Astrocyte (in vitro differentiated cells and primary cell): ENCODE data around the gene POLR1D. TPM values are rescaled to one million over a fixed set of nuclear protein-coding genes. Genes with fewer than 3 reads are reported as not detected.

Experiments
- DNase-seq: peaks from one replicate; pipeline ENCODE4 v3.0.0-alpha.2; 2010; ENCODE audit warnings: low read depth
- FAIRE-seq: peaks from 2 replicates; lab custom pipeline; 2011; peaks lifted over from hg19 to GRCh38; lab: Jason Lieb, UNC
- H2AFZ ChIP-seq: 2 replicates; pipeline ENCODE4 v1.6.0; 2012; ENCODE audit warnings: low read depth, low read length, inconsistent platforms
- H3K27ac ChIP-seq: 2 replicates; pipeline ENCODE4 v1.5.1; 2011; ENCODE audit warnings: low read depth, low read length, inconsistent platforms
- H3K27me3 ChIP-seq: 2 replicates; pipeline ENCODE4 v1.6.0; 2011; ENCODE audit warnings: low read length, inconsistent platforms; ENCODE audit not compliant: insufficient read depth
- H3K36me3 ChIP-seq: 2 replicates; pipeline ENCODE4 v1.5.1; 2011; ENCODE audit warnings: low read length, inconsistent platforms; ENCODE audit not compliant: insufficient read depth
- H3K4me1 ChIP-seq: 2 replicates; pipeline ENCODE4 v1.5.1; 2011; ENCODE audit warnings: low read length, inconsistent platforms; ENCODE audit not compliant: insufficient read depth
- H3K4me2 ChIP-seq: 2 replicates; pipeline ENCODE4 v1.6.0; 2012; ENCODE audit warnings: low read length, inconsistent platforms
- H3K4me3 ChIP-seq: 2 replicates; pipeline ENCODE4 v1.5.1; 2011; ENCODE audit warnings: low read depth, mild to moderate bottlenecking, low read length, inconsistent platforms; ENCODE audit not compliant: insufficient read depth
- H3K79me2 ChIP-seq: 2 replicates; pipeline ENCODE4 v1.6.0; 2012; ENCODE audit warnings: mild to moderate bottlenecking, low read length, inconsistent platforms; ENCODE audit not compliant: insufficient read depth
- H3K9ac ChIP-seq: 2 replicates; pipeline ENCODE4 v1.6.0; 2012; ENCODE audit warnings: mild to moderate bottlenecking, low read length, inconsistent platforms
- H3K9me3 ChIP-seq: 2 replicates; pipeline ENCODE4 v1.5.1; 2012; ENCODE audit warnings: low read depth, mild to moderate bottlenecking, low read length, inconsistent platforms; ENCODE audit not compliant: insufficient read depth
- H4K20me1 ChIP-seq: 2 replicates; pipeline ENCODE4 v1.6.0; 2012; ENCODE audit warnings: low read length, inconsistent platforms; ENCODE audit not compliant: insufficient read depth
- H3K27ac Mint-ChIP-seq: one replicate; pipeline ENCODE4 v1.8.0; 2021; ENCODE audit warnings: mild to moderate bottlenecking, mixed read lengths; ENCODE audit not compliant: unreplicated experiment
- H3K27me3 Mint-ChIP-seq: one replicate; pipeline ENCODE4 v1.8.0; 2021; ENCODE audit warnings: low read depth, mixed read lengths; ENCODE audit not compliant: unreplicated experiment
- H3K36me3 Mint-ChIP-seq: one replicate; pipeline ENCODE4 v1.8.0; 2021; ENCODE audit warnings: low read depth, mixed read lengths; ENCODE audit not compliant: unreplicated experiment
- H3K4me1 Mint-ChIP-seq: one replicate; pipeline ENCODE4 v1.8.0; 2021; ENCODE audit warnings: low read depth, mixed read lengths; ENCODE audit not compliant: unreplicated experiment
- H3K4me3 Mint-ChIP-seq: one replicate; pipeline ENCODE4 v1.8.0; 2021; ENCODE audit warnings: mild to moderate bottlenecking, moderate library complexity, mixed read lengths; ENCODE audit not compliant: unreplicated experiment
- H3K9me3 Mint-ChIP-seq: one replicate; pipeline ENCODE4 v1.8.0; 2021; ENCODE audit warnings: mild to moderate bottlenecking, mixed read lengths; ENCODE audit not compliant: unreplicated experiment
- EZH2 ChIP-seq: IDR thresholded peaks from 2 replicates; pipeline ENCODE4 v1.6.1; 2012; ENCODE audit warnings: mild to moderate bottlenecking, low read length, inconsistent platforms; ENCODE audit not compliant: insufficient read depth
- total RNA-seq: library from RNA; stranded (reverse); gene quantifications from 2 replicates; pipeline ENCODE4 v1.2.1, GENCODE V29; 2021
- TF ChIP-seq, protein P1 (sequence below): IDR thresholded peaks from 2 replicates; pipeline ENCODE4 v1.5.1; 2011; ENCODE audit warnings: low read depth, mild to moderate bottlenecking, inconsistent platforms, low read length, moderate library complexity; ENCODE audit not compliant: insufficient read depth

Gene POLR1D
- total RNA-seq, 1 donor from 2014 or later = 118 TPM

DNA sequence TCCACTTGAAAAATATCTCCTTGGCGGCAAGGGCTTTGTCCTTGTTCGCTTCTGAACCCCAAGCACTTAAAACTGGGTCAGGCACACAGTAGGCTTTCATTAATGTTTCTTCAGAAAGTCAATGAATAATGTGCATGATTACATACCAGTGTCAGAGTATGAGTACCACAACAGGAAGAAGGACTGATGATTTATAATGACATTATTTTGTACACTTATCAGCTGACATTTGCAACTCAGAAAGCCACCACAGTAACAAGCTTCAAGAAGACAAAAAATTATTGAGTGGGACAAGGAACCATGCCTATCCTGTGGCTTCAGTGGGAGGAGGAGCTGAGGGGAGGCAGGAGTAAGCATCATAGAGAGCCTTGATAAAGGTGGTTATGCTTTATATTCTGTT lies 10.0 kb downstream of the POLR1D start:
- Histone ChIP-seq H3K4me2 (no peak overlapping the region), H3K4me1 (no peaks in the 10 kb centered on the region), H3K79me2 (peaks cover 49% of the 10 kb centered on the region), H3K4me3 (no peak overlapping the region), H2AFZ (no peak overlapping the region), H3K9me3 (no peaks in the 10 kb centered on the region), H4K20me1 (peaks cover 60% of the 10 kb centered on the region), H3K9ac (no peak overlapping the region), H3K27ac (no peak overlapping the region), H3K36me3 (peaks cover 3% of the 10 kb centered on the region), H3K27me3 (no peaks in the 10 kb centered on the region)
- H3K36me3 Mint-ChIP-seq = peaks cover 18% of the 10 kb centered on the region
- no peak overlapping the region for H3K27ac Mint-ChIP-seq
- no peaks in the 10 kb centered on the region for H3K27me3 Mint-ChIP-seq
- H3K4me3 Mint-ChIP-seq = no peak overlapping the region
- H3K4me1 Mint-ChIP-seq = peaks cover 11% of the 10 kb centered on the region
- TF ChIP-seq, protein P1, sequence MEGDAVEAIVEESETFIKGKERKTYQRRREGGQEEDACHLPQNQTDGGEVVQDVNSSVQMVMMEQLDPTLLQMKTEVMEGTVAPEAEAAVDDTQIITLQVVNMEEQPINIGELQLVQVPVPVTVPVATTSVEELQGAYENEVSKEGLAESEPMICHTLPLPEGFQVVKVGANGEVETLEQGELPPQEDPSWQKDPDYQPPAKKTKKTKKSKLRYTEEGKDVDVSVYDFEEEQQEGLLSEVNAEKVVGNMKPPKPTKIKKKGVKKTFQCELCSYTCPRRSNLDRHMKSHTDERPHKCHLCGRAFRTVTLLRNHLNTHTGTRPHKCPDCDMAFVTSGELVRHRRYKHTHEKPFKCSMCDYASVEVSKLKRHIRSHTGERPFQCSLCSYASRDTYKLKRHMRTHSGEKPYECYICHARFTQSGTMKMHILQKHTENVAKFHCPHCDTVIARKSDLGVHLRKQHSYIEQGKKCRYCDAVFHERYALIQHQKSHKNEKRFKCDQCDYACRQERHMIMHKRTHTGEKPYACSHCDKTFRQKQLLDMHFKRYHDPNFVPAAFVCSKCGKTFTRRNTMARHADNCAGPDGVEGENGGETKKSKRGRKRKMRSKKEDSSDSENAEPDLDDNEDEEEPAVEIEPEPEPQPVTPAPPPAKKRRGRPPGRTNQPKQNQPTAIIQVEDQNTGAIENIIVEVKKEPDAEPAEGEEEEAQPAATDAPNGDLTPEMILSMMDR = no peak
- no peak for TF ChIP-seq EZH2
- H3K9me3 Mint-ChIP-seq = no peaks in the 10 kb centered on the region
- DNase-seq = no peak
- no peak for FAIRE-seq

DNA sequence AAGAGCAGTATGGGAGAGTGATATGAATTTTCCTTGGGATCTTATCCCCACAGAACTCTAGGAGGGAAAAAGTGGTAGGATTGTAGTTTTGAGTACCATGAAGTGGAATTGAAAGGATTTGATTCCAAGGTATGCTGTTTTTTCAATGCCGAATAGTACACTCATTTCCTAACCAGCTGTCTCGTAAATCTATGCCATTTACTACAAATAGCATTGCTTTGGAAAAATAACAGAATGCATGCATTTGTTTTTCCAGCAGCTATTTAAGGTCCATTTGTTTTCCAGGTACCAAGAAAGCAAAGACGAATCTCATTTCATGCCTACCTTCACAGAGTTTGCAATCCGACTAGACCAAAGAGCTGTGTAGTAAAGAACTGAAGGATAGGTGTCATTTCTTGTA lies 10.5 kb downstream of the POLR1D start:
- peaks cover 15% of the 10 kb centered on the region for H3K36me3 Mint-ChIP-seq
- H4K20me1 ChIP-seq = peaks cover 66% of the 10 kb centered on the region
- no peaks in the 10 kb centered on the region for H3K9me3 Mint-ChIP-seq
- DNase-seq = no peak
- no peaks in the 10 kb centered on the region for H3K9me3 ChIP-seq
- H3K27me3 Mint-ChIP-seq = no peaks in the 10 kb centered on the region
- no peak overlapping the region for H2AFZ ChIP-seq
- peaks cover 8% of the 10 kb centered on the region for H3K4me1 Mint-ChIP-seq
- H3K9ac ChIP-seq = no peak overlapping the region
- H3K27ac ChIP-seq = no peak overlapping the region
- FAIRE-seq = no peak
- H3K4me3 ChIP-seq = no peak overlapping the region
- peaks cover 3% of the 10 kb centered on the region for H3K36me3 ChIP-seq
- H3K4me2 ChIP-seq = no peak overlapping the region
- H3K4me3 Mint-ChIP-seq = no peak overlapping the region
- no peaks in the 10 kb centered on the region for H3K27me3 ChIP-seq
- TF ChIP-seq, protein P1 = no peak
- no peak for TF ChIP-seq EZH2
- no peaks in the 10 kb centered on the region for H3K4me1 ChIP-seq
- H3K27ac Mint-ChIP-seq = no peak overlapping the region
- H3K79me2 ChIP-seq = peaks cover 52% of the 10 kb centered on the region

DNA sequence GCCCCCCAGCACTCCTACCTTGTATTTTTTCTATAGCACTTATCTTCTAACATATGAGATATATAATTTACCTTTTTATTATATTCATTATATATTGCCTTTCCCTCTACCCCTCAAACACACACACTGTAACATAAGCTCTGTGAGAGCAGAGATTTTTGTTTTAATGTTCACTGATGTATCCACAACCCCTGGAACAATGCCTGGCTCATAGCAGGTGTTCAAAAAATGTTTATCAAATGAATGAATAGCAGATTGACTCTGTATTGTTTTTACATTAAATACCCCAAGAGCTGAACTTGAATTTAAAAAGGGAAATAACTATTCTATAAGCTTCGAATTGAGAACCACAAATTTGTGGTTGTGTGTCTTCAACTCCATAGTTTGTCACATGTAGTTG lies 11.0 kb downstream of the POLR1D start:
- H3K9ac ChIP-seq = no peak overlapping the region
- TF ChIP-seq EZH2 = no peak
- TF ChIP-seq, protein P1 = no peak
- H4K20me1 ChIP-seq = peaks cover 67% of the 10 kb centered on the region
- no peak overlapping the region for H3K4me3 Mint-ChIP-seq
- H3K27me3 Mint-ChIP-seq = no peaks in the 10 kb centered on the region
- peaks cover 53% of the 10 kb centered on the region for H3K79me2 ChIP-seq
- no peaks in the 10 kb centered on the region for H3K27me3 ChIP-seq
- no peaks in the 10 kb centered on the region for H3K9me3 ChIP-seq
- H3K36me3 Mint-ChIP-seq = peaks cover 14% of the 10 kb centered on the region
- DNase-seq = no peak
- H3K4me3 ChIP-seq = no peak overlapping the region
- H3K27ac ChIP-seq = no peak overlapping the region
- H3K9me3 Mint-ChIP-seq = no peaks in the 10 kb centered on the region
- H2AFZ ChIP-seq = no peak overlapping the region
- peaks cover 8% of the 10 kb centered on the region for H3K4me1 Mint-ChIP-seq
- H3K4me1 ChIP-seq = no peaks in the 10 kb centered on the region
- H3K27ac Mint-ChIP-seq = no peak overlapping the region
- H3K36me3 ChIP-seq = peaks cover 3% of the 10 kb centered on the region
- FAIRE-seq = no peak
- no peak overlapping the region for H3K4me2 ChIP-seq
